HepG2 (cell line): Measurements from ENCODE around the gene PYY. TPM values are rescaled to one million over a fixed set of nuclear protein-coding genes. Genes with fewer than 3 reads are reported as not detected.

Experiments
- ATAC-seq: fragments of 200-7000 bp; cut with Tn5 transposase; 3 replicates; pipeline ENCODE4 v1.9.1; 2020; ENCODE audit warnings: mild to moderate bottlenecking, moderate library complexity
- BruUV-seq: library from RNA; stranded (reverse); fragments of 400-500 nt; replicated peaks from 2 replicates; lab custom pipeline; 2021; lab: Mats Ljungman, UMichigan
- CTCF ChIA-PET: fragments of 300-600 bp; formaldehyde crosslinking; extraction: SDS; loops from one replicate; lab custom pipeline; 2021; ENCODE audit warnings: low total read pairs, inconsistent platforms, low intra/inter-chr PET ratio; lab: Yijun Ruan, JAX
- POLR2A ChIA-PET: fragments of 350-600 bp; sonication (Branson Sonifier 250); formaldehyde crosslinking; loops from one replicate; lab custom pipeline; 2020; ENCODE audit warnings: antibody characterized with exemption, inconsistent platforms; lab: Yijun Ruan, JAX
- DNase-seq: peaks from one replicate; pipeline ENCODE4 v3.0.0-alpha.2; 2015; ENCODE audit warnings: low spot score
- FAIRE-seq: peaks from 3 replicates; lab custom pipeline; 2011; peaks lifted over from hg19 to GRCh38; lab: Jason Lieb, UNC
- H2AFZ ChIP-seq: one replicate; pipeline ENCODE4 v1.6.1; 2011; ENCODE audit warnings: low read length, inconsistent platforms
- H3K27ac ChIP-seq: fragments of 300-600 bp; 3 replicates; pipeline ENCODE4 v1.8.0; 2011; ENCODE audit warnings: mixed run types, mild to moderate bottlenecking, mixed read lengths, low read length, inconsistent platforms; ENCODE audit not compliant: insufficient read depth; ENCODE audit errors: extremely low read length
- H3K27me3 ChIP-seq, 2 experiments: fragments of 200-600 bp in 1 of 2; 2 replicates in 1 of 2; 3 replicates in 1 of 2; pipeline versions ENCODE4 v1.6.0 to v1.8.0; 2011; ENCODE audit warnings: low read length in 2 of 2, mild to moderate bottlenecking in 2 of 2, moderate library complexity in 2 of 2, inconsistent platforms in 1 of 2; ENCODE audit not compliant: insufficient read depth in 2 of 2, control insufficient read depth in 1 of 2
- H3K36me3 ChIP-seq, 2 experiments: fragments of 200-600 bp in 1 of 2; replicated peaks in 1 of 2; 2 replicates in 1 of 2; 3 replicates in 1 of 2; pipeline versions ENCODE4 v1.5.1 to v1.8.0; 2011; ENCODE audit warnings: low read length in 2 of 2, inconsistent platforms in 1 of 2; ENCODE audit not compliant: insufficient read depth in 2 of 2, control insufficient read depth in 1 of 2
- H3K4me1 ChIP-seq: 2 replicates; pipeline ENCODE4 v1.5.1; 2012; ENCODE audit warnings: low read length, inconsistent platforms; ENCODE audit not compliant: insufficient read depth
- H3K4me2 ChIP-seq: 2 replicates; pipeline ENCODE4 v1.6.0; 2011; ENCODE audit warnings: low read depth, low read length, inconsistent platforms
- H3K4me3 ChIP-seq, 3 experiments: fragments of 200-600 bp in 1 of 3; sonication (generic), shearing (Covaris generic) in 1 of 3; replicated peaks in 1 of 3; 2 replicates each; pipeline ENCODE4 v1.5.1; 2011 to 2016; ENCODE audit warnings: low read length in 3 of 3, inconsistent platforms in 2 of 3, low read depth in 2 of 3, mild to moderate bottlenecking in 2 of 3, control low read depth in 1 of 3, mixed read lengths in 1 of 3; ENCODE audit not compliant: insufficient read depth in 1 of 3
- H3K79me2 ChIP-seq: one replicate; pipeline ENCODE4 v1.6.1; 2011; ENCODE audit warnings: low read length, inconsistent platforms; ENCODE audit not compliant: insufficient read depth
- H3K9ac ChIP-seq: 2 replicates; pipeline ENCODE4 v1.6.0; 2011; ENCODE audit warnings: mild to moderate bottlenecking, low read depth, low read length, inconsistent platforms; ENCODE audit not compliant: insufficient read depth
- H3K9me3 ChIP-seq: 2 replicates; pipeline ENCODE4 v1.5.1; 2012; ENCODE audit warnings: mild to moderate bottlenecking, low read length
- H4K20me1 ChIP-seq: 2 replicates; pipeline ENCODE4 v1.6.0; 2011; ENCODE audit warnings: inconsistent platforms, mild to moderate bottlenecking, low read length, moderate library complexity; ENCODE audit not compliant: insufficient read depth
- AHDC1 ChIP-seq: sonication (generic); formaldehyde crosslinking; IDR thresholded peaks from 2 replicates; pipeline ENCODE4 v1.5.1; 2020; ENCODE audit warnings: mild to moderate bottlenecking, missing genetic modification reagents, borderline replicate concordance
- CAMTA2 ChIP-seq: sonication (generic); formaldehyde crosslinking; IDR thresholded peaks from 2 replicates; pipeline ENCODE4 v1.4.0; 2020; ENCODE audit warnings: mild to moderate bottlenecking, missing genetic modification reagents, borderline replicate concordance
- ELF4 ChIP-seq: sonication (generic); formaldehyde crosslinking; IDR thresholded peaks from 2 replicates; pipeline ENCODE4 v1.5.0; 2020; ENCODE audit warnings: missing genetic modification reagents, mild to moderate bottlenecking, moderate library complexity, borderline replicate concordance
- MXD3 ChIP-seq: IDR thresholded peaks from 2 replicates; pipeline ENCODE4 v1.6.1; 2016; ENCODE audit warnings: mild to moderate bottlenecking, missing biosample characterization, missing genetic modification reagents
- SMC3 ChIP-seq: IDR thresholded peaks from 2 replicates; pipeline ENCODE4 v1.6.1; 2011; ENCODE audit warnings: low read length, improper control_type of control experiment
- SNRNP70 ChIP-seq: fragments of 200-400 bp; formaldehyde crosslinking; IDR thresholded peaks from 2 replicates; pipeline ENCODE4 v1.6.1; 2017; ENCODE audit warnings: mild to moderate bottlenecking, low read depth, low read length, moderate library complexity
- SOX6 ChIP-seq, 2 experiments: fragments of 450-650 bp in 1 of 2; sonication (generic) in 1 of 2; formaldehyde crosslinking in 1 of 2; IDR thresholded peaks; 2 replicates each; pipeline versions ENCODE4 v1.4.0 to v1.6.1; 2017 to 2020; ENCODE audit warnings: antibody characterized with exemption in 1 of 2, mild to moderate bottlenecking in 1 of 2, missing genetic modification reagents in 1 of 2
- TFE3 ChIP-seq: IDR thresholded peaks from 2 replicates; pipeline ENCODE4 v1.6.1; 2016
- THAP7 ChIP-seq: sonication (generic); formaldehyde crosslinking; IDR thresholded peaks from 2 replicates; pipeline ENCODE4 v1.8.1; 2023; ENCODE audit warnings: mild to moderate bottlenecking, missing genetic modification reagents
- ZBTB14 ChIP-seq: sonication (generic); formaldehyde crosslinking; IDR thresholded peaks from 2 replicates; pipeline ENCODE4 v1.4.0; 2020; ENCODE audit warnings: missing genetic modification reagents
- ZKSCAN1 ChIP-seq: fragments of 150-350 bp; IDR thresholded peaks from 2 replicates; pipeline ENCODE4 v1.6.1; 2014; ENCODE audit warnings: low read length
- ZNF574 ChIP-seq: sonication (generic); formaldehyde crosslinking; IDR thresholded peaks from 2 replicates; pipeline ENCODE4 v1.4.0; 2020; ENCODE audit warnings: missing genetic modification reagents
- whole genome bisulfite sequencing: methylation state at CpG from one replicate; pipeline ENCODE4 v1.1.6; 2017; ENCODE audit warnings: low lambda C conversion rate; 5-methylcytosine and 5-hydroxymethylcytosine counted together
- in situ Hi-C: cut with HindIII; loops from 2 replicates; pipeline ENCODE4 v1.10.0; 2017; ENCODE audit warnings: low pct_unique_long_range_greater_than_20kb; ENCODE audit not compliant: extremely low pct_ligation_motif_present
- intact Hi-C: fragments of 100-400 bp; cut with micrococcal nuclease; formaldehyde crosslinking; loops from one replicate; pipeline ENCODE4 v1.10.0; 2022; ENCODE audit not compliant: unreplicated experiment
- polyA plus RNA-seq, 8 experiments: library from polyadenylated mRNA; depleted of rRNA in 3 of 8; stranded (reverse) in 7 of 8; unstranded in 1 of 8; fragments of >200 nt; fragmentation: Illumina TruSeq in 4 of 8; extraction: Trizol in 4 of 8; gene quantifications; 2 replicates each; pipeline versions ENCODE4 v1.2.1 to v1.2.3, GENCODE V29; 2011 to 2016; ENCODE audit warnings: low read depth in 4 of 8, missing spikeins in 1 of 8, mixed read lengths in 1 of 8; ENCODE audit not compliant: insufficient read depth in 1 of 8
- total RNA-seq, 5 experiments: library from RNA; depleted of rRNA; stranded (reverse); fragments of >200 nt; fragmentation: Illumina TruSeq; extraction: Trizol; gene quantifications; 2 replicates each; pipeline ENCODE4 v1.2.3, GENCODE V29; 2016; ENCODE audit warnings: low read depth in 1 of 5

Gene PYY
- total and polyA plus RNA-seq, 2 of the 13 experiments (the other 11 are each of a cell fraction or from before 2014, with no cell fraction given): 0.25 TPM; not detected in 1

GRCh38 chr17:43988301-43988700, 34.6 kb upstream of the PYY start:
- BruUV-seq: no TSS peak
- no peaks in the 10 kb centered on the region for H3K36me3 ChIP-seq
- FAIRE-seq: no peak
- DNase-seq: no peak
- POLR2A ChIA-PET: no interaction called here
- no peak for ATAC-seq
- H3K9ac ChIP-seq: no peak overlapping the region
- H2AFZ ChIP-seq: no peak overlapping the region
- H3K27me3 ChIP-seq: peaks cover 5 to 71% of the 10 kb centered on the region in 2 experiments; a peak in 4 of 5 replicates
- WGBS: 47% methylated on average over 9 of the region's 9 CpGs
- no peaks in the 10 kb centered on the region for H4K20me1 ChIP-seq
- H3K4me2 ChIP-seq: no peak overlapping the region
- H3K79me2 ChIP-seq: no peaks in the 10 kb centered on the region
- H3K4me1 ChIP-seq: peaks cover 12% of the 10 kb centered on the region
- CTCF ChIA-PET: no interaction called here
- H3K27ac ChIP-seq: no peak overlapping the region
- H3K4me3 ChIP-seq: no peak overlapping the region
- intact Hi-C loops (no loop called here), in situ Hi-C loops (no loop called here)
- H3K9me3 ChIP-seq: no peaks in the 10 kb centered on the region
- TF ChIP-seq SOX6 (IDR thresholded peaks at IDR 0.05): no peak
- no peak for TF ChIP-seq SOX6 (CRISPR knock-in tag; IDR thresholded peaks at IDR 0.05)
- no peak for TF ChIP-seq ZNF574 (CRISPR knock-in tag)
- no peak for TF ChIP-seq SNRNP70
- no peak for TF ChIP-seq AHDC1
- TF ChIP-seq SMC3: no peak
- no peak for TF ChIP-seq ZBTB14
- no peak for TF ChIP-seq ELF4 (CRISPR knock-in tag)
- TF ChIP-seq MXD3 (CRISPR knock-in tag): no peak
- TF ChIP-seq THAP7 (CRISPR knock-in tag): no peak
- TF ChIP-seq ZKSCAN1: no peak
- no peak for TF ChIP-seq TFE3 (CRISPR knock-in tag)
- TF ChIP-seq CAMTA2 (CRISPR knock-in tag): no peak
